22Rv1 (cell line): ENCODE measurements around the gene C1orf216.

Experiments
- ZFX ChIP-seq: fragments of 450-650 bp; IDR thresholded peaks from 2 replicates; pipeline ENCODE4 v1.6.1; 2017; ENCODE audit warnings: antibody characterized with exemption, borderline replicate concordance
- TF ChIP-seq, protein P1 (sequence below): fragments of 450-650 bp; IDR thresholded peaks from 2 replicates; pipeline ENCODE4 v1.5.1; 2017; ENCODE audit warnings: mild to moderate bottlenecking

DNA sequence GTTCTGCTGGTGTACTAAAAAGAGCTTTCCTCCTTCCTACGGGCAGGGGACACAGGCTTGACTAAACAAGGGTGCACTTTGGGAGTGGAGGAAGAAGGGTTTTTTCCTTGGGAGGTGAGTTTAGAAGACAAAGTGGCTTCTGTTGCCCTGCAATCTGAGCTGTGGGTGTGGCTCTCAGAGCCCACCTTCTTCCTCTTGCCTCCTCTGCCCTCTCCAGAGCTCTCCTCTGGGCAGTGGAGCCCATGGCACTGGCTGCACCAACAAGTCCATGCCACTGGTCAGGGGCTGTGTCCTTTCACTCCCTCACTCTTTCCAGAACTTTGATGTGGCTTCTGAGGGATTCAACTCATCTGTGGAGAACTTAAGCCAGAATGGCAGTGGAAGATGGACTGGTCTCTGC, 51.8 kb downstream of the C1orf216 start:
- TF ChIP-seq, protein P1, sequence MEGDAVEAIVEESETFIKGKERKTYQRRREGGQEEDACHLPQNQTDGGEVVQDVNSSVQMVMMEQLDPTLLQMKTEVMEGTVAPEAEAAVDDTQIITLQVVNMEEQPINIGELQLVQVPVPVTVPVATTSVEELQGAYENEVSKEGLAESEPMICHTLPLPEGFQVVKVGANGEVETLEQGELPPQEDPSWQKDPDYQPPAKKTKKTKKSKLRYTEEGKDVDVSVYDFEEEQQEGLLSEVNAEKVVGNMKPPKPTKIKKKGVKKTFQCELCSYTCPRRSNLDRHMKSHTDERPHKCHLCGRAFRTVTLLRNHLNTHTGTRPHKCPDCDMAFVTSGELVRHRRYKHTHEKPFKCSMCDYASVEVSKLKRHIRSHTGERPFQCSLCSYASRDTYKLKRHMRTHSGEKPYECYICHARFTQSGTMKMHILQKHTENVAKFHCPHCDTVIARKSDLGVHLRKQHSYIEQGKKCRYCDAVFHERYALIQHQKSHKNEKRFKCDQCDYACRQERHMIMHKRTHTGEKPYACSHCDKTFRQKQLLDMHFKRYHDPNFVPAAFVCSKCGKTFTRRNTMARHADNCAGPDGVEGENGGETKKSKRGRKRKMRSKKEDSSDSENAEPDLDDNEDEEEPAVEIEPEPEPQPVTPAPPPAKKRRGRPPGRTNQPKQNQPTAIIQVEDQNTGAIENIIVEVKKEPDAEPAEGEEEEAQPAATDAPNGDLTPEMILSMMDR = no peak
- TF ChIP-seq ZFX = no peak
